HG02852 (cell line): Measurements from ENCODE around the gene AMZ1.
"Not testable (repeated sequence)": the region's sequence is repeated elsewhere in the genome, so short reads cannot be mapped to it uniquely, and the experiment has no call there.

Experiments
- ATAC-seq: cut with Tn5 transposase; IDR thresholded peaks from one replicate; pipeline ENCODE4 v1.9.1; 2021; ENCODE audit warnings: mild to moderate bottlenecking, moderate library complexity; ENCODE audit not compliant: unreplicated experiment

AMZ1 gene

GRCh38 chr7:2666588-2667250 is 21.3 kb upstream of the AMZ1 start:
- ATAC-seq, result no peak

- no peak for ATAC-seq
Measured at GRCh38 chr7:2667843-2668242, 20.2 kb upstream of the AMZ1 start.

- no peak for ATAC-seq
Measured at GRCh38 chr7:2668401-2668800, 19.6 kb upstream of the AMZ1 start.

GRCh38 chr7:2670171-2670570 is 17.8 kb upstream of the AMZ1 start:
- no peak for ATAC-seq

DNA sequence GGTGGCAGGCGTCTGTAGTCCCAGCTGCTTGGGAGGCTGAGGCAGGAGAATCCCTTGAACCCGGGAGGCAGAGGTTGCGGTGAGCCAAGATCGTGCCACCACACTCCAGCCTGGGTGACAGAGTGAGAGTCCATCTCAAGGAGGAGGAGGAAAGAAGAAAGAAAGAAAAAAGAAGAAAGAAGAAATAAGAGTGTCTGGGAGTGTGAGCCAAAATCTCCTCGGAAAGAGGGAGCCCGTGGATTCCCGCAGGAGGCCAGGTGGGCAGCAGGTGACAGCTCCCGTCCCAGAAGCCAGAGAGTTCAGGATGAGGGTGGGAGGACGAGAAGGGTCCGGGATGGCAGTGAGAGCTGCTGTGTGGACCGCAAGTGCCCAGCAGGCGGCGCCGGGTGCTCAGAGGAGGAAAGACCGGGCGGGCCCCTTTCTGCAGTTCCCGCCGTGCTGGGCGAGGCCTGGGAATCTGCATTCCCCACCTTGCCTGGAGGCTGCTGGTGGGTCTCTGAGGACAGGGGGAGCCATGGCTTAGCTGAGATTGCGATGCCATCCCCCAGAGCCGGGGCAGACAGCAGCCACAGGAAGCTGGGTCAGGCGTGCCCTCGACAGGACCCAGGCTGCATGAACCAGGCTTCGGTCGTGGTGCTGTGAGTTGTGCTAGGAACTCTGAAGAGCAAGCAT is 17.1 kb upstream of the AMZ1 start:
- ATAC-seq, result no peak

DNA sequence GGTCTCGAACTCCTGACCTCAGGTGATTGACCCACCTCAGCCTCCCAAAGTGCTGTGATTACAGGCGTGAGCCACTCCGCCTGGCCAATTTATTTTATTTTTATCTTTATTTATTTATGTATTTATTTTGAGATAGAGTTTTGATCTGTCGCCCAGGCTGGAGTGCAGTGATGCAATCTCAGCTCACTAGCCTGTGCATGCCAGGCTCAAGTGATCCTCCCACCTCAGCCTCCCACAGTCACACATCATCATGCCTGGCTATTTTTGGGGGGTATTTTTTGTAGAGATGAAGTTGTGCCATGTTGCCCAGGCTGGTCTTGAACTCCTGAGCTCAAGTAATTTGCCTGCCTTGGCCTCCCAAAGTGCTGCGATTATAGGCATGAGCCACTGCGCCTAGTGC is 14.8 kb upstream of the AMZ1 start:
- ATAC-seq, result not testable (repeated sequence)

- ATAC-seq, result no peak
Measured at GRCh38 chr7:2673934-2674333, 14.1 kb upstream of the AMZ1 start.

- no peak for ATAC-seq
Measured at GRCh38 chr7:2675256-2675764, 12.7 kb upstream of the AMZ1 start.

- not testable (repeated sequence) for ATAC-seq
Measured at GRCh38 chr7:2676576-2676975, 11.4 kb upstream of the AMZ1 start.

- ATAC-seq, result not testable (repeated sequence)
Measured at GRCh38 chr7:2678454-2678853, 9.5 kb upstream of the AMZ1 start.

GRCh38 chr7:2679135-2680127 is 8.6 kb upstream of the AMZ1 start:
- not testable (repeated sequence) for ATAC-seq

DNA sequence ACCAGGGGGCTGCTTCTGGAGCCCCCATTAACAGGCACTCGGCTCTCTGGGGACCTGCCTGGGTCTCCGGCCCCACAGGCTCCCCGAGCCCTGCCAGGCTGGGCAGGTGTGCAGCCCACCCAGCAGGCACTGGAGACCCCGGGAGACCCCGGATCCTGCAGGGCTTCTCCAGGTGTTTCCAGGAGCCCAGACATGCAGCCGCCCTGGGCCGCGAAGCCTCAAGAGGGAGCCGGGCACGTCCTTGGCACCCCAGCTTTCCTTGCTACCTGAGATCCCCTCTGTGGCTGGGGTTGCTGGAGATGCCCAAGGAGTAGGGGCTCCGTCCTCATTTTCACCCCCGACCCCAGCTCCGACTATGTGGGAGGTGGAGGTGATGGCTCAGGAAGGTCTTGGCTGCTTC is 7.7 kb upstream of the AMZ1 start:
- no peak for ATAC-seq

DNA sequence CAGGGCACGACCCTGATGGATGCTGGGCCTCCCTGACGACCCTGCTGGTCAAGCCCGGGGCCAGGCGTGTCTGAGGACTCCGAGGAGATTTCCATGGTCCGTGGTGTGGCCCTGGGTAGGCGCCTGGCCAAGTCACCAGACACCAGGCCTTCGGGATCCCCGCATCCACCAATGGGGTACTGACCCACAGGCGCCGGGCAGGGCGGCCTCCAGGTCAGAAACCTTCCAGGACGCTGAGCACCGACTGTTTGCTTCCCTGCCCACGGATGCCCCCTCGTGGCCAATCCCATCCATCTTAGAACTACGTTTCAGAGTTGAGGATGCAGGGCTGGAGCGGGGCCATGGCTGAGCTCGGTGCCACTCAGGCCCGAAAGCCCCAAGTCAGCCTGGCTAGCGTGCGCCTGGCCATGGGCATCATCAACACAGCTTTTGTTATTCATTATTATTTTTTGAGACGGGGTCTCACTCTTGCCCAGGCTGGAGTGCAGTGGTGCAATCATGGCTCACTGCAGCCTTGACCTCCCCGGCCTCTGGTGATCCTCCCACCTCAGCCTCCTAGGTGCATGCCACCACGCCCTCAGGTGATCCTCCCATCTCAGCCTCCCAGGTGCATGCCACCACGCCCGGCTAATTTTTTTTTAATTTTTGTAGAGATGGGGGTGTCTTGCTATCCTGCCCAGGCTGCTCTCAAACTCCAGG is 7.1 kb upstream of the AMZ1 start:
- ATAC-seq, result no peak

DNA sequence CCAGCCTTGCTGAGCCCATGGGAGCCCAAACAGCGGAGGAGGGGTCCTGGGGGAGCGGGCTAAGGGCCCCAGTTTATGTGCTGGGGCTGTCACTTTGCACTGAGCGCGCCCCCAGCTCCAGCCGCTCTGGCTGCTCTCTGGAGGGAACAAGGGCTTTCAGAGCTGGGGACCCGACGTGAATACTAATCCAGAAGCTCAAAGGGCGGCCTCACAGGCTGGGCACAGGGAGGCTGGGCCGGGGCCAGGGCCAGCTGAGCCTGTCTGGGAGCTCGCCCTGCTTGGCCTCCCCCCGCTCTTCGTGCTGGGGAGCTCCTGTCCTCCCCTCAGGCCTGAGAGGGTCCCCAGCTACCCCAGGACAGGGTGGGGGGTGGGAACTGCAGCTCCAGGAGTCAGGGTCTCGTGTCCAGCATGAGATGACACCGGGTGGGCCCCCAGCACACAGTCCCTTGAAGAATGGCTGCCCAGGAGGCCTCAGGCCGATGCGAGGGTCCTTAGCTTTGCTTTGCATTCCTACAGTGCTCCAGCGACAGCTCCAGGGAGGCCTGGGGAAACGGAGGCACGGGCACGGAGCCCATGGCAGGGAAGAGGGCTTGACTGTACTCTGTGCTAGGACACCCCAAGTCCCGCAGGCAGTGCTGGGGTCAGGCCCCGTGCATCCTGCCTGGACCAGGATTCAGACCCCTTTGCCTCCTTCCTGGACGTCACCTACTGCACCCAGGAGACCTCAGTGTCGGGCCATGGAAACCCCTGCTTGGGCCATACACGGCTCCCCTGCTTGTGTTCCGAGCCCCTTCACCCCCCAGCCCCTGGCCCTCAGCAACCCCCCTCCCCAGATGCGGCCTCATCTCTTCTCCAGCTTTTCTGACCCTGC is 5.8 kb upstream of the AMZ1 start:
- no peak for ATAC-seq

GRCh38 chr7:2684501-2684900 is 3.5 kb upstream of the AMZ1 start:
- ATAC-seq, result no peak

- no peak for ATAC-seq
Measured at GRCh38 chr7:2686101-2686500, 1.9 kb upstream of the AMZ1 start.

GRCh38 chr7:2687338-2687869 is 598 bp upstream of the AMZ1 start:
- ATAC-seq, result no peak

DNA sequence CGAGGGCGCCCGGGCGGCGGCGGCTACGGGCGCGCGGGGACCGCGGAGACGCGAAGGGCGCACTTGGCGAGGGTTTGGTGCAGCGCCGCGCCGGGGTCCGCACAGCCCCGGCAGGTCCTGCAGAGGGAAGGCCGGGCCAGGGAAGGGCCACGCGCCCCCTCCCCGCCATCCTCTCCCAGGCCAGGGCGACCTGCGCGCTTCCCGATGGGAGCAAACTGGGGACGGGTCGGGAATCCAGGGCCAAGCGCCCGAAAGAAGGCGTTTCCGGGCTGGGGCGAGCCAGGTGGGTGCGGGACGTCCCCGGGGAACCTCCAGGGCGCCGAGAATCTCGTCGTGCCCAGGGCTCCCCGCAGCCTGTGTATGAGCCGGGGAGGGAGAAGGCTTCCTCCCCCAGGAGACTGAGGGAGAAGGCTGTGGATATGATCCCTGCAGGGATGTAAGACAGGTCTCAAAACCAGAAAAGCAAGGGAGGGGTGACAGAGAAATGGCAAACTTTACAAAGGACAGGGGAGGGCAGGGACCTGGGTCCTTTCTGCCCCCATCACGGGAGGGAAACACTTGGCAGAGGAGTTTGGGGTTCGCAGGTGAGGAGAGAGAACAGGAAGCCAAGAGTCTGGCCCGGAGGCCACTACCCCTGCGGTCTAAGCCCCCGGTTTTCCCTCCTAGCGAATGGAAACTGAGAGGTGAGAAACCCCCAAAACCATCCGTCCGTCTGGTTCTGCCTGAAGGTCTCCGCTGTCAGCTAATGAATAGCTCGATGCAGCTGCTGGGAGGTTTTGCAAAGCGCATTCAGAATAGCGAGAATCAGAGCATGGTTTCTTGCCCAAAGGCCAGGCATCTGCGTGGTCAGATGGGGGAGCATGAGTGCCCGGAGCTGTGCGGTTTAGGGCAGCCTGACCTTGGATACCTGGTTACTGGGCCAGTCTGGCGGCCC is 674 bp downstream of the AMZ1 start:
- ATAC-seq, result peak; percentile 83
